Activated CD8-positive, alpha-beta memory T cell treated with anti-CD3 and anti-CD28 coated beads for 24 hours (primary cell): ENCODE data around the gene ZNF462.
"Not testable (repeated sequence)": the region's sequence is repeated elsewhere in the genome, so short reads cannot be mapped to it uniquely, and the experiment has no call there.

ENCODE experiments used
- DNase-seq: peaks from one replicate; pipeline ENCODE4 v3.0.0-alpha.2; 2020

Gene ZNF462, protein sequence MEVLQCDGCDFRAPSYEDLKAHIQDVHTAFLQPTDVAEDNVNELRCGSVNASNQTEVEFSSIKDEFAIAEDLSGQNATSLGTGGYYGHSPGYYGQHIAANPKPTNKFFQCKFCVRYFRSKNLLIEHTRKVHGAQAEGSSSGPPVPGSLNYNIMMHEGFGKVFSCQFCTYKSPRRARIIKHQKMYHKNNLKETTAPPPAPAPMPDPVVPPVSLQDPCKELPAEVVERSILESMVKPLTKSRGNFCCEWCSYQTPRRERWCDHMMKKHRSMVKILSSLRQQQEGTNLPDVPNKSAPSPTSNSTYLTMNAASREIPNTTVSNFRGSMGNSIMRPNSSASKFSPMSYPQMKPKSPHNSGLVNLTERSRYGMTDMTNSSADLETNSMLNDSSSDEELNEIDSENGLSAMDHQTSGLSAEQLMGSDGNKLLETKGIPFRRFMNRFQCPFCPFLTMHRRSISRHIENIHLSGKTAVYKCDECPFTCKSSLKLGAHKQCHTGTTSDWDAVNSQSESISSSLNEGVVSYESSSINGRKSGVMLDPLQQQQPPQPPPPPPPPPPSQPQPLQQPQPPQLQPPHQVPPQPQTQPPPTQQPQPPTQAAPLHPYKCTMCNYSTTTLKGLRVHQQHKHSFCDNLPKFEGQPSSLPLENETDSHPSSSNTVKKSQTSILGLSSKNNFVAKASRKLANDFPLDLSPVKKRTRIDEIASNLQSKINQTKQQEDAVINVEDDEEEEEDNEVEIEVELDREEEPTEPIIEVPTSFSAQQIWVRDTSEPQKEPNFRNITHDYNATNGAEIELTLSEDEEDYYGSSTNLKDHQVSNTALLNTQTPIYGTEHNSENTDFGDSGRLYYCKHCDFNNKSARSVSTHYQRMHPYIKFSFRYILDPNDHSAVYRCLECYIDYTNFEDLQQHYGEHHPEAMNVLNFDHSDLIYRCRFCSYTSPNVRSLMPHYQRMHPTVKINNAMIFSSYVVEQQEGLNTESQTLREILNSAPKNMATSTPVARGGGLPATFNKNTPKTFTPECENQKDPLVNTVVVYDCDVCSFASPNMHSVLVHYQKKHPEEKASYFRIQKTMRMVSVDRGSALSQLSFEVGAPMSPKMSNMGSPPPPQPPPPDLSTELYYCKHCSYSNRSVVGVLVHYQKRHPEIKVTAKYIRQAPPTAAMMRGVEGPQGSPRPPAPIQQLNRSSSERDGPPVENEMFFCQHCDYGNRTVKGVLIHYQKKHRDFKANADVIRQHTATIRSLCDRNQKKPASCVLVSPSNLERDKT (N-terminal part only)

DNA sequence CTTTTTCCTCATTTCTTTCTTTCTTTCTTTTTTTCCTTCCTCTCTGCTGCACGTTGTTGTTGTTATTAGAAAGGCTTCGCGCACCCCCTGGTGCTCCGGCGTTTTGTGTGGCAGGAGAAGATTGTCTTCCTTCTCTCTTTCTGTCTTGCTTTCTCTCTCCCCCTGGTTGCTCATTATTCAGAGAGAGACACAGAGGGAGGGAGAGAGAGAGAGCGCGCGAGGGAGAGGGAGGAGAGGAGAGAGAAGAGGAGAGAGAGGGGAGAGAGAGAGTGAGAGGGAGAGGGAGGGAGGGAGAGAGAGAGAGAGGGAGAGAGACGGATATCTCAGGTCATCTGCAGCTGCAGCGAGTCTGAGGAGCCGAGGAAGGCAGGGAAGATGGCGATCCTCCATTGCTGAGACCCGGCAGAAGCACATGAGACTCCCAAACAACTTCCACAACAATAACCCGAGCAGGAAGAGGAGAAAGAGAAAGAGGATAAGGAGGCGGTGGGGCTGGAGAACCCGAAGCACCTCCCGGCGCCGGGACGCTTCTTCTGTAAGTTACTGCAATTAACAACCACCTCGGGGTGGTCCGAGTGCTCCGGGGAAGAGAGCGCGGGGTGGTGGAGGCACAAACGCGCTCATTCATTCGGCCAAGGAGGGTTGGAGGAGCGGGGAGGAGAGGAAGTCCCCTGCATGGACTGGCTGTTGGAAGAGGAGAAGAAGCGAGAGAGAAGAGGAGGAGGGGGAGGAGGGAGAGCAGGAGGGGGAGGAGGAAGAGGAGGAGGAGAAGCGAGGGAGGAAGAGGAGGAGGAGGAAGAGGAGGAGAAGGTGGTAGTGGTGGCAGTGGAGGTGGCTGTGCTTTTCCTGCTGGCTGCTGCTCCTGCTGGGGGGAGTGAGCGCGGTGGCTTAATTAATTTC is at the start of gene ZNF462:
Gene ZNF462 (plus strand): TSS at position 346 of the 900 bp plus-strand sequence. CDS start 60,218 bp downstream, outside the sequence.
- no peak for DNase-seq

- DNase-seq = no peak
Measured at GRCh38 chr9:106816524-106816923, 46.4 kb upstream of the ZNF462 start.

GRCh38 chr9:106818034-106818433 is 44.9 kb upstream of the ZNF462 start:
- no peak for DNase-seq

GRCh38 chr9:106820866-106821265 is 42.1 kb upstream of the ZNF462 start:
- DNase-seq = no peak

GRCh38 chr9:106828070-106828469 is 34.9 kb upstream of the ZNF462 start:
- DNase-seq = no peak

DNA sequence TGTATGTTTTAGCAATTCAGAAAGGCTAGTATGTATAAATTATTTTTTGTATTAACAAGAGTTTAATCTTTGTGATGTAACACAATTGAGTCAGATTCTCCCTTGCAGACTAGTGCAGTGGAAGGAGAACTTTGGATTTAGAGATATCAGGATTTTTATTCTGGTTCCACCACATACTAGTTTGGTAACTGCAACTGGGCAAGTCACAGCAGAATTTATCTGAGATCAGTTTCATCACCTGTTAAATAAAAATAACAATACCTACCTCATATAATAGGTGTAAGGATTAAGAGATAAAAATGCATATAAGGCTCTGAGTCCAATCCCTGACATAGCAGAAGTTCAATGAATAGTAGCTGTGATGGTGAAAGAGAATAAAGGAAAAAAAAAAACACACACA is 34.0 kb upstream of the ZNF462 start:
- DNase-seq = no peak

- no peak for DNase-seq
Measured at GRCh38 chr9:106829666-106830408, 33.1 kb upstream of the ZNF462 start.

GRCh38 chr9:106830527-106831150 is 32.3 kb upstream of the ZNF462 start:
- no peak for DNase-seq

GRCh38 chr9:106834888-106835287 is 28.1 kb upstream of the ZNF462 start:
- DNase-seq = no peak

DNA sequence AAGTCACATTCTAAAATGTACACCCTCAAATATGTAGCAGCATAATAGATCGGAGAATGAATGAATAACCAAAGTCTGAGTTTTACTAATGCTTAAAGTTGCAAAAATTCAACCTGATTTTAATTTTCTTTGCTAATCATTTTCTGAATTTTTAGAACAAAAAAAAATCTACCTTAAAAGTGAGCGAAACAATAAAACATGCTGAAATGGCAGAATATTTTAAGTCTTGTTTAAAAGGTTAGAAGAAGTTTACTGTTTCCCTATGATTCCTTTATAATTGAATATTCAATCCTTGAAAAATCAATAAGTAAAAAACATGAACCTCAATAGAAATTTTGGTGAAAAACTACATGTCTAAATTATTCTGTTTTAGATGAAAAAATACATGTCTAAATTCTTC is 27.1 kb upstream of the ZNF462 start:
- no peak for DNase-seq

DNA sequence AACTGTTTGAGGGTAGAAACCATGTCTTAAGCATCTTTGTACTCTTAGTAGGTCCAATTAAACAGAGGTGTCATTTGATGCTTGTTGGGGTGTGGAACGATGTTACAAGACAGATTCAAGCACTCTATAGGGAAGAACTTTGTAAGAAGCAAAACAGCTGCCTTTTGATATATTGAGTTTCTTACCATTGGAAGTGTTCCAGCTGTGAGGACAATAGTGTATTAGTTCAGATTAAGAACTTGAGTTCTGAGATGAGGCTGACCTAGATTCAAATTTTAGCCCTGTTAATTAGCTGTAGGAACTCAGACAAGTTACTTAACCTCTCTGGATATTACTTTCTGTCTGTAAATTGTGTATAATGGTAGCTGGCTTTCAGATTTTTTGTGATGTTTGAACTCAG is 19.6 kb upstream of the ZNF462 start:
- DNase-seq = no peak

GRCh38 chr9:106846307-106846706 is 16.7 kb upstream of the ZNF462 start:
- DNase-seq = no peak

- no peak for DNase-seq
Measured at GRCh38 chr9:106846857-106847256, 16.1 kb upstream of the ZNF462 start.

DNA sequence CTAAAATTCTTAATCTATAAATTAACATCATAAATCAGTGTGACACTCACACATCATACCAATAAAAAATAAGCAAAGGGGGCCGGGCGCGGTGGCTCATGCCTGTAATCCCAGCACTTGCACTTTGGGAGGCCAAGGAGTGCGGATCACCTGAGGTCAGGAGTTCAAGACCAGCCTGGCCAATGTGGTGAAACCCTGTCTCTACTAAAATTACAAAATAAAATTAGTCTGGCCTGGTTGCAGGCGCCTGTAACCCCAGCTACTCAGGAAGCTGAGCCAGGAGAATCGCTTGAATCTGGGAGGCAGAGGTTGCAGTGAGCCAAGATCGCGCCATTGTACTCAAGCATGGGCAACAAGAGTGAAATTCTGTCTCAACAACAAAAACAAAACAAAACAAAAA is 11.3 kb upstream of the ZNF462 start:
- not testable (repeated sequence) for DNase-seq

DNA sequence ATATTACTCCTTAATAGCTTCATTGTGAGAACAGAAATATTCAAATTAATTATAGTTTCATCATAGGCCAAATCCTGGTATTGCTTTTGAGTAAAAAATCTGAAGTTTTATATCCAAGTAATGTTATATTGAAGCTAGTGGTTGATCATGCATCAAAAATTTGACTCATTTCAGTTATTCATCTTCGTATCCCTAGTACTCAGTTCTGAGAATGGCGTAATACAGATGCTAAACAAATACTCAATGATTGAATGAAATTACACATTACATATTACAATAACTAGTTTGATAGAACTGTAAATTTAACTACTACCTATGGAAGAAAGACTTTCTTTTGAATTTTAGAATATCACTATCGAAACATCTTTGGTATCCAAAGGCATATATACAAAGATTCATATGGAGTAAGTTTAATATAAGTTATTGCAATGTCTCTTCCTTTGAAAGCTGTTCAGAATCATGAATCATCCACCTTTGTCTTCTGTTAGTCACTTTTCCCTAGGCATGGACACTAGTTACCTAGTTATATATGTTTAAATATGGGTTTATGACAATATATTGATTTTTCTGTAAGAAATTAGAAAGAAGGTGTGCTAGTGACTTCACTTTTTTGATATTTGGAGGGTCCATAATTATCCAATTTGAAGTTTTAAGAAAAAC is 5.0 kb upstream of the ZNF462 start:
- no peak for DNase-seq

GRCh38 chr9:106859957-106860720 is 2.8 kb upstream of the ZNF462 start:
- DNase-seq = no peak

GRCh38 chr9:106860721-106861639 is 2.0 kb upstream of the ZNF462 start:
- no peak for DNase-seq

GRCh38 chr9:106861640-106862109 is 1.3 kb upstream of the ZNF462 start:
- no peak for DNase-seq
